GM23248 (cell line): ENCODE results near the gene ZNF521. TPM values are rescaled to one million over a fixed set of nuclear protein-coding genes. Genes with fewer than 3 reads are reported as not detected.

Experiments used
- DNase-seq: peaks from one replicate; pipeline ENCODE4 v3.0.0-alpha.2; 2015
- H2AFZ ChIP-seq: fragments of 200-600 bp; sonication (generic); 2 replicates; pipeline ENCODE4 v1.6.1; 2016; ENCODE audit warnings: antibody characterized with exemption
- H3F3A ChIP-seq: fragments of 200-600 bp; sonication (generic); 2 replicates; pipeline ENCODE4 v1.6.1; 2016; ENCODE audit warnings: mild to moderate bottlenecking, antibody characterized with exemption, mixed run types; ENCODE audit not compliant: insufficient read depth
- H3K27ac ChIP-seq: fragments of 200-600 bp; sonication (generic); 2 replicates; pipeline ENCODE4 v1.5.1; 2016; ENCODE audit warnings: mild to moderate bottlenecking
- H3K27me3 ChIP-seq: fragments of 200-600 bp; sonication (generic); replicated peaks from 2 replicates; pipeline ENCODE4 v1.6.1; 2016; ENCODE audit warnings: mild to moderate bottlenecking; ENCODE audit not compliant: insufficient read depth
- H3K36me3 ChIP-seq: fragments of 200-600 bp; sonication (generic); 2 replicates; pipeline ENCODE4 v1.6.1; 2016; ENCODE audit warnings: low read depth, mild to moderate bottlenecking
- H3K4me1 ChIP-seq: fragments of 200-600 bp; sonication (generic); 2 replicates; pipeline ENCODE4 v1.6.1; 2016; ENCODE audit warnings: mild to moderate bottlenecking; ENCODE audit not compliant: insufficient read depth
- H3K4me2 ChIP-seq: fragments of 200-600 bp; sonication (generic); one replicate; pipeline ENCODE4 v1.6.1; 2016; ENCODE audit warnings: mild to moderate bottlenecking; ENCODE audit not compliant: unreplicated experiment
- H3K4me3 ChIP-seq: fragments of 200-600 bp; sonication (generic); 2 replicates; pipeline ENCODE4 v1.5.1; 2016; ENCODE audit warnings: mild to moderate bottlenecking
- H3K79me2 ChIP-seq: fragments of 200-600 bp; sonication (generic); 2 replicates; pipeline ENCODE4 v1.6.1; 2016; ENCODE audit warnings: mild to moderate bottlenecking; ENCODE audit not compliant: insufficient read depth
- H3K9ac ChIP-seq: fragments of 200-600 bp; sonication (generic); 2 replicates; pipeline ENCODE4 v1.6.1; 2016; ENCODE audit warnings: mild to moderate bottlenecking
- H3K9me2 ChIP-seq: fragments of 200-600 bp; sonication (generic); 2 replicates; pipeline ENCODE4 v1.6.1; 2016; ENCODE audit warnings: mixed run types, mild to moderate bottlenecking, moderate library complexity; ENCODE audit not compliant: insufficient read depth
- H3K9me3 ChIP-seq: fragments of 200-600 bp; sonication (generic); one replicate; pipeline ENCODE4 v1.6.1; 2017; ENCODE audit warnings: low read depth
- H4K20me1 ChIP-seq: fragments of 200-600 bp; sonication (generic); 2 replicates; pipeline ENCODE4 v1.6.0; 2016; ENCODE audit not compliant: insufficient read depth
- EZH2 ChIP-seq: fragments of 200-600 bp; sonication (generic); IDR thresholded peaks from 2 replicates; pipeline ENCODE4 v1.6.1; 2018; ENCODE audit warnings: antibody characterized with exemption, mild to moderate bottlenecking; ENCODE audit not compliant: insufficient read depth, poor library complexity, severe bottlenecking
- EZH2phosphoT487 ChIP-seq: fragments of 200-600 bp; sonication (generic); IDR thresholded peaks from 2 replicates; pipeline ENCODE4 v1.6.1; 2018; ENCODE audit warnings: antibody characterized with exemption, moderate library complexity, mild to moderate bottlenecking, low read depth; ENCODE audit not compliant: insufficient read depth
- WGBS, 2 experiments: methylation state at CpG; one replicate each; pipeline ENCODE4 v1.1.6; 2015 to 2017; ENCODE audit warnings: low lambda C conversion rate in 2 of 2, low coverage in 1 of 2; ENCODE audit errors: missing lambda C conversion rate in 2 of 2; 5-methylcytosine and 5-hydroxymethylcytosine counted together
- in situ Hi-C: fragments of 300-500 bp; cut with MboI; formaldehyde crosslinking; loops from 2 replicates; pipeline ENCODE4 v1.15.0; 2020
- polyA plus RNA-seq: library from polyadenylated mRNA; unstranded; fragments of >200 nt; fragmentation: Nextera tagmentation; extraction: Ambion mirVana; gene quantifications from 2 replicates; pipeline ENCODE4 v1.2.1, GENCODE V29; 2016
- total RNA-seq: library from RNA; depleted of rRNA; stranded (reverse); fragments of >200 nt; shearing (Covaris generic); gene quantifications from 2 replicates; pipeline ENCODE4 v1.2.3, GENCODE V29; 2014; rRNA removed

The ZNF521 gene
- 12.1 and 17.9 TPM in 2 replicates for total RNA-seq
- 6.3 and 7.8 TPM in 2 replicates for polyA plus RNA-seq

GRCh38 chr18:25351777-25352628 is at the start of gene ZNF521:
TSS of gene ZNF521 (minus strand) at chr18:25352166. CDS start at chr18:25350946, 1,220 bp downstream.
- Histone ChIP-seq H3K27ac (peak within 1 kb of the TSS; percentile 86), H4K20me1 (no peaks in the 10 kb centered on the region), H2AFZ (peak within 1 kb of the TSS; percentile 98), H3F3A (peaks cover 18% of the 10 kb centered on the region), H3K4me3 (peak within 1 kb of the TSS; percentile 97), H3K9ac (peak within 1 kb of the TSS; percentile 90), H3K4me2 (peak within 1 kb of the TSS; percentile 97), H3K9me2 (no peaks in the 10 kb centered on the region), H3K79me2 (peaks cover 22% of the 10 kb centered on the region), H3K27me3 (no peaks in the 10 kb centered on the region; the same call in 1 of the 2 replicates), H3K9me3 (no peaks in the 10 kb centered on the region), H3K4me1 (peaks cover 4% of the 10 kb centered on the region), H3K36me3 (no peaks in the 10 kb centered on the region)
- DNase-seq: peak; percentile 91
- 1% methylated on average over 43 to 90 of the region's 91 CpGs for WGBS, 2 experiments
- in situ Hi-C loops: loop anchor here (10.0 to 25.0 kb wide), 2 partner anchors 477 to 535 kb away; no protein-coding TSS in a partner anchor
- no peak for TF ChIP-seq EZH2phosphoT487
- TF ChIP-seq EZH2: no peak

GRCh38 chr18:25399554-25399953 is 47.6 kb upstream of the ZNF521 start:
- Histone ChIP-seq H3K9me3 (peaks cover 9% of the 10 kb centered on the region), H2AFZ (no peak overlapping the region), H3K27me3 (peaks cover 18% of the 10 kb centered on the region; the same call in 1 of the 2 replicates), H3K4me2 (peak overlapping the region; percentile 6), H3K79me2 (no peaks in the 10 kb centered on the region), H3K4me1 (peaks cover 14% of the 10 kb centered on the region), H3K9me2 (no peaks in the 10 kb centered on the region), H3K27ac (no peak overlapping the region), H3K4me3 (no peak overlapping the region), H3F3A (0 out of 2 replicates have a peak, but pooled peaks cover 4% of the 10 kb centered on the region), H3K9ac (no peak overlapping the region), H4K20me1 (no peaks in the 10 kb centered on the region), H3K36me3 (no peaks in the 10 kb centered on the region)
- TF ChIP-seq EZH2: no peak
- TF ChIP-seq EZH2phosphoT487: no peak
- in situ Hi-C loops: no loop called here
- peak; percentile 43 for DNase-seq

- H4K20me1 ChIP-seq: no peaks in the 10 kb centered on the region
- H3K79me2 ChIP-seq: no peaks in the 10 kb centered on the region
- H3K4me1 ChIP-seq: no peaks in the 10 kb centered on the region
- no peaks in the 10 kb centered on the region for H3K9me2 ChIP-seq
- H3K9me3 ChIP-seq: peaks cover 11% of the 10 kb centered on the region
- H3K36me3 ChIP-seq: no peaks in the 10 kb centered on the region
- TF ChIP-seq EZH2phosphoT487 (no peak), EZH2 (no peak)
- DNase-seq: no peak
- no peaks in the 10 kb centered on the region for H3F3A ChIP-seq
- in situ Hi-C loops: no loop called here
- no peak overlapping the region for H3K9ac ChIP-seq
- peaks cover 22% of the 10 kb centered on the region for H3K27me3 ChIP-seq
- no peak overlapping the region for H3K4me2 ChIP-seq
- no peak overlapping the region for H3K27ac ChIP-seq
- H3K4me3 ChIP-seq: no peak overlapping the region
- no peak overlapping the region for H2AFZ ChIP-seq
These were observed 40.2 kb upstream of the ZNF521 start for GRCh38 chr18:25392192-25392591.

GRCh38 chr18:25373432-25374179 is 21.6 kb upstream of the ZNF521 start:
- Histone ChIP-seq H3K79me2 (no peaks in the 10 kb centered on the region), H3K27me3 (peaks cover 63% of the 10 kb centered on the region), H3K4me2 (no peak overlapping the region), H3K9me3 (no peaks in the 10 kb centered on the region), H3K27ac (no peak overlapping the region), H3K9me2 (no peaks in the 10 kb centered on the region), H3K4me3 (no peak overlapping the region), H3K9ac (no peak overlapping the region), H3K36me3 (no peaks in the 10 kb centered on the region), H2AFZ (0 out of 2 replicates have a peak overlapping the region, but pooled peaks have one; percentile 13), H3F3A (no peaks in the 10 kb centered on the region), H4K20me1 (no peaks in the 10 kb centered on the region), H3K4me1 (no peaks in the 10 kb centered on the region)
- 39 to 40% methylated on average over 2 of the region's 2 CpGs for WGBS, 2 experiments
- TF ChIP-seq EZH2 (no peak), EZH2phosphoT487 (no peak)
- in situ Hi-C loops: loop anchor here (25.0 kb wide), 1 partner anchor 514 kb away; no protein-coding TSS in a partner anchor
- no peak for DNase-seq
